H1 (cell line): Measurements from ENCODE around the gene WWP2. TPM values are rescaled to one million over a fixed set of nuclear protein-coding genes. Genes with fewer than 3 reads are reported as not detected.

Experiments
- CTCF ChIA-PET: fragments of 300-600 bp; sonication (Branson Sonifier 250); formaldehyde crosslinking; loops from one replicate; lab custom pipeline; 2021; ENCODE audit not compliant: partially characterized antibody; lab: Charles Lee
- POLR2A ChIA-PET: fragments of 300-600 bp; sonication (Branson Sonifier 250); formaldehyde crosslinking; loops from one replicate; lab custom pipeline; 2021; ENCODE audit warnings: inconsistent platforms; ENCODE audit not compliant: partially characterized antibody; lab: Charles Lee
- DNase-seq, 2 experiments: peaks; one replicate each; pipeline versions ENCODE4 v3.0.0 to v3.0.0-alpha.2; 2010 to 2022; ENCODE audit warnings: low spot score in 2 of 2, low read depth in 1 of 2, mixed read lengths in 1 of 2
- FAIRE-seq: peaks from 2 replicates; lab custom pipeline; 2011; peaks lifted over from hg19 to GRCh38; lab: Jason Lieb, UNC
- H2AFZ ChIP-seq: 2 replicates; pipeline ENCODE4 v1.8.1; 2012; ENCODE audit warnings: low read length, inconsistent platforms
- H2AK5ac ChIP-seq: 2 replicates; pipeline ENCODE4 v1.6.1; 2013; ENCODE audit warnings: low read depth, low read length
- H2BK120ac ChIP-seq: replicated peaks from 2 replicates; pipeline ENCODE3; 2013; ENCODE audit warnings: low read depth, low read length, inconsistent platforms
- H2BK12ac ChIP-seq: 2 replicates; pipeline ENCODE4 v1.6.1; 2013; ENCODE audit warnings: low read depth, low read length
- H2BK15ac ChIP-seq: 2 replicates; pipeline ENCODE4 v1.6.1; 2013; ENCODE audit warnings: low read length
- H2BK20ac ChIP-seq: 2 replicates; pipeline ENCODE4 v1.6.1; 2013; ENCODE audit warnings: low read length
- H2BK5ac ChIP-seq: 2 replicates; pipeline ENCODE4 v1.6.1; 2013; ENCODE audit warnings: low read depth, low read length
- H3K14ac ChIP-seq: 2 replicates; pipeline ENCODE4 v1.6.1; 2013; ENCODE audit warnings: inconsistent platforms; ENCODE audit not compliant: insufficient read length
- H3K18ac ChIP-seq: 2 replicates; pipeline ENCODE4 v1.6.1; 2013; ENCODE audit warnings: low read length; ENCODE audit errors: extremely low read depth
- H3K23ac ChIP-seq: 2 replicates; pipeline ENCODE4 v1.6.1; 2013; ENCODE audit warnings: inconsistent platforms; ENCODE audit not compliant: insufficient read length
- H3K23me2 ChIP-seq: 2 replicates; pipeline ENCODE4 v1.6.1; 2013; ENCODE audit warnings: low read depth, low read length
- H3K27ac ChIP-seq: 2 replicates; pipeline ENCODE4 v1.6.1; 2011; ENCODE audit warnings: low read depth, low read length, inconsistent platforms
- H3K27me3 ChIP-seq, 4 experiments: replicated peaks in 1 of 4; 1 replicate in 1 of 4; 2 replicates in 3 of 4; pipeline versions ENCODE4 v1.6.1 to v1.8.1; 2011 to 2013; ENCODE audit warnings: low read length in 3 of 4, mild to moderate bottlenecking in 3 of 4, inconsistent platforms in 2 of 4, mixed read lengths in 2 of 4, moderate library complexity in 1 of 4; ENCODE audit not compliant: control insufficient read depth in 3 of 4, insufficient read depth in 3 of 4; ENCODE audit errors: extremely low read depth in 1 of 4
- H3K36me3 ChIP-seq, 4 experiments: 2 replicates each; pipeline versions ENCODE4 v1.6.1 to v1.8.1; 2011 to 2013; ENCODE audit warnings: mild to moderate bottlenecking in 4 of 4, low read length in 3 of 4, moderate library complexity in 2 of 4, control low read depth in 1 of 4, inconsistent platforms in 1 of 4; ENCODE audit not compliant: insufficient read depth in 4 of 4, control insufficient read depth in 2 of 4
- H3K4ac ChIP-seq: replicated peaks from 2 replicates; pipeline ENCODE3; 2013; ENCODE audit warnings: low read length, low read depth, mixed read lengths, inconsistent platforms; ENCODE audit not compliant: insufficient read length
- H3K4me1 ChIP-seq, 4 experiments: replicated peaks in 1 of 4; 1 replicate in 1 of 4; 2 replicates in 3 of 4; pipeline versions ENCODE4 v1.6.1 to v1.8.1; 2011 to 2013; ENCODE audit warnings: low read length in 3 of 4, inconsistent platforms in 2 of 4, mixed read lengths in 1 of 4; ENCODE audit not compliant: insufficient read depth in 4 of 4, control insufficient read depth in 3 of 4
- H3K4me2 ChIP-seq, 2 experiments: 2 replicates each; pipeline versions ENCODE4 v1.6.1 to v1.8.1; 2011 to 2013; ENCODE audit warnings: low read depth in 2 of 2, low read length in 2 of 2, control low read depth in 1 of 2, inconsistent platforms in 1 of 2, mild to moderate bottlenecking in 1 of 2; ENCODE audit not compliant: insufficient read depth in 1 of 2
- H3K4me3 ChIP-seq, 4 experiments: fragments of 200-600, 300-600 bp in 1 of 4; sonication (generic), shearing (Covaris generic), sonication (Bioruptor Twin) in 1 of 4; 2 replicates each; pipeline versions ENCODE4 v1.5.1 to v1.8.1; 2011 to 2016; ENCODE audit warnings: low read length in 4 of 4, low read depth in 3 of 4, control low read depth in 2 of 4, inconsistent platforms in 2 of 4, mild to moderate bottlenecking in 2 of 4, mixed read lengths in 1 of 4, moderate library complexity in 1 of 4; ENCODE audit not compliant: insufficient read depth in 2 of 4; ENCODE audit errors: extremely low read depth in 1 of 4
- H3K56ac ChIP-seq: replicated peaks from 2 replicates; pipeline ENCODE3; 2013; ENCODE audit warnings: low read depth, mild to moderate bottlenecking, mixed read lengths, low read length, inconsistent platforms; ENCODE audit not compliant: insufficient read length
- H3K79me1 ChIP-seq: 2 replicates; pipeline ENCODE4 v1.6.1; 2013; ENCODE audit warnings: low read depth, low read length, control low read depth
- H3K79me2 ChIP-seq, 2 experiments: 2 replicates each; pipeline versions ENCODE4 v1.6.1 to v1.8.1; 2012 to 2013; ENCODE audit warnings: low read length in 2 of 2, mild to moderate bottlenecking in 2 of 2, inconsistent platforms in 1 of 2; ENCODE audit not compliant: insufficient read depth in 2 of 2, control insufficient read depth in 1 of 2
- H3K9ac ChIP-seq, 4 experiments: replicated peaks in 1 of 4; 1 replicate in 1 of 4; 2 replicates in 3 of 4; pipeline versions ENCODE4 v1.6.1 to v1.8.1; 2011 to 2013; ENCODE audit warnings: low read depth in 3 of 4, low read length in 3 of 4, control low read depth in 2 of 4, mild to moderate bottlenecking in 2 of 4, moderate library complexity in 2 of 4, inconsistent platforms in 1 of 4; ENCODE audit errors: extremely low read depth in 1 of 4
- H3K9me3 ChIP-seq, 2 experiments: 2 replicates each; pipeline versions ENCODE4 v1.6.1 to v1.8.1; 2012 to 2013; ENCODE audit warnings: mild to moderate bottlenecking in 2 of 2, moderate library complexity in 2 of 2, control low read depth in 1 of 2, inconsistent platforms in 1 of 2, low read depth in 1 of 2, low read length in 1 of 2, mixed read lengths in 1 of 2; ENCODE audit not compliant: insufficient read depth in 2 of 2
- H4K20me1 ChIP-seq, 2 experiments: replicated peaks in 1 of 2; 2 replicates each; pipeline versions ENCODE3 to v1.8.1; 2011 to 2013; ENCODE audit warnings: inconsistent platforms in 2 of 2, low read length in 2 of 2, mild to moderate bottlenecking in 1 of 2; ENCODE audit not compliant: insufficient read depth in 2 of 2, control insufficient read depth in 1 of 2
- H4K5ac ChIP-seq: 2 replicates; pipeline ENCODE4 v1.6.1; 2013; ENCODE audit warnings: low read length, low read depth, mixed read lengths, inconsistent platforms; ENCODE audit not compliant: insufficient read length
- H4K8ac ChIP-seq: 2 replicates; pipeline ENCODE4 v1.8.0; 2013; ENCODE audit warnings: mild to moderate bottlenecking, moderate library complexity, low read length, inconsistent platforms; ENCODE audit not compliant: insufficient read depth; ENCODE audit errors: extremely low read depth
- H4K91ac ChIP-seq: replicated peaks from 2 replicates; pipeline ENCODE3; 2013; ENCODE audit warnings: low read length, mixed read lengths, inconsistent platforms; ENCODE audit not compliant: insufficient read length
- ATF3 ChIP-seq: IDR thresholded peaks from 2 replicates; pipeline ENCODE4 v1.6.1; 2011; ENCODE audit warnings: low read depth, mild to moderate bottlenecking, low read length; ENCODE audit not compliant: insufficient read depth
- BACH1 ChIP-seq: IDR thresholded peaks from 2 replicates; pipeline ENCODE4 v1.6.1; 2012; ENCODE audit warnings: low read length, improper control_type of control experiment
- BRCA1 ChIP-seq: IDR thresholded peaks from 2 replicates; pipeline ENCODE4 v1.6.1; 2012; ENCODE audit warnings: low read depth, low read length, improper control_type of control experiment
- CHD1 ChIP-seq: IDR thresholded peaks from 2 replicates; pipeline ENCODE4 v1.6.1; 2012; ENCODE audit warnings: low read depth, low read length, improper control_type of control experiment
- CHD2 ChIP-seq: IDR thresholded peaks from 2 replicates; pipeline ENCODE4 v1.6.1; 2012; ENCODE audit warnings: low read length, improper control_type of control experiment
- CREB1 ChIP-seq: IDR thresholded peaks from 2 replicates; pipeline ENCODE4 v1.6.1; 2012; ENCODE audit warnings: inconsistent platforms
- EZH2 ChIP-seq: fragments of 200-600 bp; sonication (generic); IDR thresholded peaks from 2 replicates; pipeline ENCODE4 v1.7.1; 2012; ENCODE audit warnings: low read depth, mild to moderate bottlenecking, moderate library complexity, low read length, inconsistent platforms; ENCODE audit not compliant: severe bottlenecking
- HDAC6 ChIP-seq: IDR thresholded peaks from one replicate; pipeline ENCODE4 v1.7.1; 2012; ENCODE audit warnings: low read depth, mild to moderate bottlenecking, inconsistent platforms, low read length, moderate library complexity
- KDM1A ChIP-seq: fragments of 200-600, 300-600 bp; sonication (generic); IDR thresholded peaks from 2 replicates; pipeline ENCODE4 v1.7.1; 2016; ENCODE audit warnings: mild to moderate bottlenecking, low read length, borderline replicate concordance
- KDM5A ChIP-seq: fragments of 200-600 bp; IDR thresholded peaks from 2 replicates; pipeline ENCODE4 v1.7.1; 2012; ENCODE audit warnings: mild to moderate bottlenecking, low read length, inconsistent platforms, mixed read lengths
- POLR2AphosphoS5 ChIP-seq: IDR thresholded peaks from 2 replicates; pipeline ENCODE4 v1.6.1; 2011; ENCODE audit warnings: low read depth, low read length
- SP2 ChIP-seq: IDR thresholded peaks from 2 replicates; pipeline ENCODE4 v1.6.1; 2012; ENCODE audit warnings: mild to moderate bottlenecking, low read length, inconsistent platforms
- SRF ChIP-seq: IDR thresholded peaks from 2 replicates; pipeline ENCODE4 v1.6.1; 2011; ENCODE audit warnings: mild to moderate bottlenecking, low read depth, low read length, moderate library complexity
- SUZ12 ChIP-seq: fragments of 200-600 bp; sonication (generic); IDR thresholded peaks from 2 replicates; pipeline ENCODE4 v1.6.1; 2012; ENCODE audit warnings: mild to moderate bottlenecking, inconsistent platforms, low read length, moderate library complexity, mixed read lengths
- TCF12 ChIP-seq: IDR thresholded peaks from 2 replicates; pipeline ENCODE4 v1.6.1; 2011; ENCODE audit warnings: low read depth, mild to moderate bottlenecking, low read length
- YY1 ChIP-seq: IDR thresholded peaks from 2 replicates; pipeline ENCODE4 v1.6.1; 2011; ENCODE audit warnings: low read depth, mild to moderate bottlenecking, low read length
- WGBS, 2 experiments: shearing (Covaris generic) in 1 of 2; methylation state at CpG; one replicate each; pipeline versions ENCODE4 v1.1.6 to v1.1.7; 2013 to 2015; ENCODE audit warnings: low lambda C conversion rate in 2 of 2, mixed read lengths in 2 of 2, inconsistent platforms in 1 of 2, low coverage in 1 of 2, missing lambda C conversion rate in 1 of 2; ENCODE audit not compliant: insufficient replicate concordance in 2 of 2, insufficient coverage in 1 of 2, insufficient read length in 1 of 2; ENCODE audit errors: extremely low coverage in 1 of 2, missing lambda C conversion rate in 1 of 2; 5-methylcytosine and 5-hydroxymethylcytosine counted together
- polyA plus RNA-seq, 7 experiments: library from polyadenylated mRNA; depleted of rRNA in 3 of 7; stranded (reverse) in 5 of 7; unstranded in 2 of 7; fragments of >200 nt in 5 of 7; fragments of 200-250 nt in 2 of 7; gene quantifications; 1 replicate in 5 of 7; 2 replicates in 1 of 7; 4 replicates in 1 of 7; pipeline versions ENCODE4 v1.2.1 to v1.2.3, GENCODE V29; 2011 to 2013; ENCODE audit warnings: missing spikeins in 2 of 7, mixed read lengths in 2 of 7
- total RNA-seq: library from RNA; stranded (reverse); fragmentation: NEBNext Ultra II Directional; extraction: Animal tissue kit (Norgen Biotek cat#: 25700); gene quantifications from 2 replicates; pipeline ENCODE4 v1.2.1, GENCODE V29; 2021

The WWP2 gene
- total and polyA plus RNA-seq, 2 of the 8 experiments (the other 6 are each of a cell fraction or from before 2014, with no cell fraction given), result 14.1 to 42.2 TPM

DNA sequence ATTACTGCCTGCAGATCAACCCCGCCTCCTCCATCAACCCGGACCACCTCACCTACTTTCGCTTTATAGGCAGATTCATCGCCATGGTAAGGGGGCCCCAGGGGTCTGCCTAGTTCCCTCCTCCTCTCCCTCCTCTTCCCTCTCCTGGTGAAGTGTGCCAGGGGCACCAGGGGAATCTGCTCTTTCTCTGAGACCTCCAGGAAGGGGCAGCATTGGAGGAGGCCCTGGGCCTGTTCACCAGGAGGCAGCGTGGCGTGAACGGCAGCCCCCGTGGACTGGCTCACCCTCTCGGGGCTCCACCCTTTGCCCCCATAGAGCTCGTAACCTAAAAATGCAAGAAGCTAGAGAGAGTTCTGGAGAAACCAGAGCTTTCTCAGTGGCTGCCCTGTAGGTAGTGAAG lies 171.9 kb downstream of the WWP2 start:
- H2BK120ac ChIP-seq, result no peak overlapping the region
- TF ChIP-seq CHD2 (no peak), CHD1 (no peak), CREB1 (no peak), BACH1 (no peak), POLR2AphosphoS5 (no peak), EZH2 (no peak), BRCA1 (no peak), YY1 (no peak), SRF (no peak), SP2 (no peak), TCF12 (no peak), HDAC6 (no peak), KDM5A (no peak), ATF3 (no peak), KDM1A (no peak), SUZ12 (no peak)

More for the DNA sequence above, 171.9 kb downstream of the WWP2 start:
- no peak overlapping the region for H3K23ac ChIP-seq
- ChIA-PET POLR2A (no interaction called here), CTCF (interaction anchor here (0.7 to 9.6 kb wide), 5 partner anchors 8 to 180 kb away, joined by 3 to 123 read pairs (median 3); partner anchors contain the start of gene NOB1)
- no peak overlapping the region for H2BK12ac ChIP-seq
- no peak overlapping the region for H3K56ac ChIP-seq
- H2BK15ac ChIP-seq, result no peak overlapping the region
- H4K5ac ChIP-seq, result no peak overlapping the region
- H3K4me1 ChIP-seq, result peaks cover 0 to 2% (median under 1%) of the 10 kb centered on the region in 4 experiments; a peak in 3 of 7 replicates
- H3K27ac ChIP-seq, result no peak overlapping the region
- H3K79me1 ChIP-seq, result no peaks in the 10 kb centered on the region
- DNase-seq (no peak), FAIRE-seq (no peak)
- H2AK5ac ChIP-seq, result no peak overlapping the region
- H3K4me2 ChIP-seq, result no peak overlapping the region
- H3K27me3 ChIP-seq, result no peaks in the 10 kb centered on the region
- no peak overlapping the region for H2AFZ ChIP-seq
- H3K79me2 ChIP-seq, result no peaks in the 10 kb centered on the region
- no peak overlapping the region for H2BK20ac ChIP-seq
- H3K18ac ChIP-seq, result no peak overlapping the region
- 90% methylated on average over 8 of the region's 10 CpGs; no CpG with 5 or more reads in 1 of the 2 experiments for WGBS, 2 experiments
- no peaks in the 10 kb centered on the region for H3K23me2 ChIP-seq
- H4K8ac ChIP-seq, result no peak overlapping the region
- no peak overlapping the region for H4K91ac ChIP-seq
- H3K14ac ChIP-seq, result no peak overlapping the region
- H3K4me3 ChIP-seq, result no peak overlapping the region
- H4K20me1 ChIP-seq, result peaks cover 0 to 1% of the 10 kb centered on the region in 2 experiments
- H3K9me3 ChIP-seq, result no peaks in the 10 kb centered on the region
- no peak overlapping the region for H3K9ac ChIP-seq
- H3K36me3 ChIP-seq, result peaks cover 0 to 11% (median 10%) of the 10 kb centered on the region in 4 experiments; a peak in 5 of 8 replicates
- H2BK5ac ChIP-seq, result no peak overlapping the region
- no peak overlapping the region for H3K4ac ChIP-seq
